HepG2 (cell line): ENCODE results near the gene NMNAT3. TPM values are rescaled to one million over a fixed set of nuclear protein-coding genes. Genes with fewer than 3 reads are reported as not detected.

Experiments used
- ATAC-seq: fragments of 200-7000 bp; cut with Tn5 transposase; 3 replicates; pipeline ENCODE4 v1.9.1; 2020; ENCODE audit warnings: mild to moderate bottlenecking, moderate library complexity
- BruUV-seq: library from RNA; stranded (reverse); fragments of 400-500 nt; replicated peaks from 2 replicates; lab custom pipeline; 2021; lab: Mats Ljungman, UMichigan
- CTCF ChIA-PET: fragments of 300-600 bp; formaldehyde crosslinking; extraction: SDS; loops from one replicate; lab custom pipeline; 2021; ENCODE audit warnings: low total read pairs, inconsistent platforms, low intra/inter-chr PET ratio; lab: Yijun Ruan, JAX
- POLR2A ChIA-PET: fragments of 350-600 bp; sonication (Branson Sonifier 250); formaldehyde crosslinking; loops from one replicate; lab custom pipeline; 2020; ENCODE audit warnings: antibody characterized with exemption, inconsistent platforms; lab: Yijun Ruan, JAX
- DNase-seq: peaks from one replicate; pipeline ENCODE4 v3.0.0-alpha.2; 2015; ENCODE audit warnings: low spot score
- FAIRE-seq: peaks from 3 replicates; lab custom pipeline; 2011; peaks lifted over from hg19 to GRCh38; lab: Jason Lieb, UNC
- H2AFZ ChIP-seq: one replicate; pipeline ENCODE4 v1.6.1; 2011; ENCODE audit warnings: low read length, inconsistent platforms
- H3K27ac ChIP-seq: fragments of 300-600 bp; 3 replicates; pipeline ENCODE4 v1.8.0; 2011; ENCODE audit warnings: mixed run types, mild to moderate bottlenecking, mixed read lengths, low read length, inconsistent platforms; ENCODE audit not compliant: insufficient read depth; ENCODE audit errors: extremely low read length
- H3K27me3 ChIP-seq, 2 experiments: fragments of 200-600 bp in 1 of 2; 2 replicates in 1 of 2; 3 replicates in 1 of 2; pipeline versions ENCODE4 v1.6.0 to v1.8.0; 2011; ENCODE audit warnings: low read length in 2 of 2, mild to moderate bottlenecking in 2 of 2, moderate library complexity in 2 of 2, inconsistent platforms in 1 of 2; ENCODE audit not compliant: insufficient read depth in 2 of 2, control insufficient read depth in 1 of 2
- H3K36me3 ChIP-seq, 2 experiments: fragments of 200-600 bp in 1 of 2; replicated peaks in 1 of 2; 2 replicates in 1 of 2; 3 replicates in 1 of 2; pipeline versions ENCODE4 v1.5.1 to v1.8.0; 2011; ENCODE audit warnings: low read length in 2 of 2, inconsistent platforms in 1 of 2; ENCODE audit not compliant: insufficient read depth in 2 of 2, control insufficient read depth in 1 of 2
- H3K4me1 ChIP-seq: 2 replicates; pipeline ENCODE4 v1.5.1; 2012; ENCODE audit warnings: low read length, inconsistent platforms; ENCODE audit not compliant: insufficient read depth
- H3K4me2 ChIP-seq: 2 replicates; pipeline ENCODE4 v1.6.0; 2011; ENCODE audit warnings: low read depth, low read length, inconsistent platforms
- H3K4me3 ChIP-seq, 3 experiments: fragments of 200-600 bp in 1 of 3; sonication (generic), shearing (Covaris generic) in 1 of 3; replicated peaks in 1 of 3; 2 replicates each; pipeline ENCODE4 v1.5.1; 2011 to 2016; ENCODE audit warnings: low read length in 3 of 3, inconsistent platforms in 2 of 3, low read depth in 2 of 3, mild to moderate bottlenecking in 2 of 3, control low read depth in 1 of 3, mixed read lengths in 1 of 3; ENCODE audit not compliant: insufficient read depth in 1 of 3
- H3K79me2 ChIP-seq: one replicate; pipeline ENCODE4 v1.6.1; 2011; ENCODE audit warnings: low read length, inconsistent platforms; ENCODE audit not compliant: insufficient read depth
- H3K9ac ChIP-seq: 2 replicates; pipeline ENCODE4 v1.6.0; 2011; ENCODE audit warnings: mild to moderate bottlenecking, low read depth, low read length, inconsistent platforms; ENCODE audit not compliant: insufficient read depth
- H3K9me3 ChIP-seq: 2 replicates; pipeline ENCODE4 v1.5.1; 2012; ENCODE audit warnings: mild to moderate bottlenecking, low read length
- H4K20me1 ChIP-seq: 2 replicates; pipeline ENCODE4 v1.6.0; 2011; ENCODE audit warnings: inconsistent platforms, mild to moderate bottlenecking, low read length, moderate library complexity; ENCODE audit not compliant: insufficient read depth
- ARNT ChIP-seq: fragments of 450-650 bp; IDR thresholded peaks from 2 replicates; pipeline ENCODE4 v1.6.1; 2017
- HOXD1 ChIP-seq: sonication (generic); formaldehyde crosslinking; IDR thresholded peaks from 2 replicates; pipeline ENCODE4 v1.5.0; 2020; ENCODE audit warnings: missing genetic modification reagents
- MBNL3 ChIP-seq: fragments of 250-450 bp; sonication (Bioruptor Pico); conservative IDR thresholded peaks from 2 replicates; pipeline ENCODE4 v1.8.0; 2022; ENCODE audit warnings: mild to moderate bottlenecking, inconsistent platforms
- MEIS1 ChIP-seq: sonication (generic); formaldehyde crosslinking; IDR thresholded peaks from 2 replicates; pipeline ENCODE4 v1.9.0; 2021; ENCODE audit warnings: mild to moderate bottlenecking, missing genetic modification reagents, moderate library complexity, borderline replicate concordance
- MXI1 ChIP-seq: IDR thresholded peaks from 3 replicates; pipeline ENCODE4 v1.6.1; 2012; ENCODE audit warnings: low read depth, low read length, inconsistent platforms, borderline replicate concordance
- MZF1 ChIP-seq: sonication (generic); formaldehyde crosslinking; IDR thresholded peaks from 2 replicates; pipeline ENCODE4 v1.8.1; 2023; ENCODE audit warnings: mild to moderate bottlenecking, missing genetic modification reagents, borderline replicate concordance
- PHF5A ChIP-seq: IDR thresholded peaks from one replicate; pipeline ENCODE4 v1.6.1; 2018; ENCODE audit warnings: low read depth, missing genetic modification reagents; ENCODE audit not compliant: unreplicated experiment
- SP5 ChIP-seq: IDR thresholded peaks from 2 replicates; pipeline ENCODE4 v1.6.1; 2016; ENCODE audit warnings: low read depth, borderline replicate concordance
- TAF1 ChIP-seq: sonication (generic); formaldehyde crosslinking; IDR thresholded peaks from 2 replicates; pipeline ENCODE4 v1.4.0; 2020; ENCODE audit warnings: missing genetic modification reagents
- TRIM24 ChIP-seq: sonication (generic); formaldehyde crosslinking; IDR thresholded peaks from 2 replicates; pipeline ENCODE4 v1.8.0; 2022; ENCODE audit warnings: mild to moderate bottlenecking, missing genetic modification reagents
- U2AF1 ChIP-seq: fragments of 200-400 bp; formaldehyde crosslinking; optimal IDR thresholded peaks from 2 replicates; pipeline ENCODE3; 2017; ENCODE audit warnings: mild to moderate bottlenecking, low read depth, low read length
- ZFAT ChIP-seq: sonication (generic); formaldehyde crosslinking; conservative IDR thresholded peaks from 2 replicates; pipeline ENCODE4 v1.8.1; 2023; ENCODE audit warnings: missing genetic modification reagents, inconsistent platforms
- ZIK1 ChIP-seq: sonication (generic); formaldehyde crosslinking; IDR thresholded peaks from 2 replicates; pipeline ENCODE4 v1.5.0; 2020; ENCODE audit warnings: mild to moderate bottlenecking, low read depth, missing genetic modification reagents, borderline replicate concordance
- ZNF33A ChIP-seq: sonication (generic); formaldehyde crosslinking; IDR thresholded peaks from 2 replicates; pipeline ENCODE4 v1.5.1; 2020; ENCODE audit warnings: missing genetic modification reagents, mild to moderate bottlenecking, moderate library complexity, borderline replicate concordance
- ZNF367 ChIP-seq: sonication (generic); formaldehyde crosslinking; IDR thresholded peaks from 2 replicates; pipeline ENCODE4 v1.4.0; 2020; ENCODE audit warnings: missing genetic modification reagents, borderline replicate concordance
- ZNF44 ChIP-seq: sonication (generic); formaldehyde crosslinking; IDR thresholded peaks from 2 replicates; pipeline ENCODE4 v1.5.1; 2020; ENCODE audit warnings: mild to moderate bottlenecking, missing genetic modification reagents
- ZSCAN29 ChIP-seq: sonication (generic); formaldehyde crosslinking; conservative IDR thresholded peaks from 2 replicates; pipeline ENCODE4 v1.4.0; 2020; ENCODE audit warnings: mild to moderate bottlenecking, missing genetic modification reagents
- WGBS: methylation state at CpG from one replicate; pipeline ENCODE4 v1.1.6; 2017; ENCODE audit warnings: low lambda C conversion rate; 5-methylcytosine and 5-hydroxymethylcytosine counted together
- in situ Hi-C: cut with HindIII; loops from 2 replicates; pipeline ENCODE4 v1.10.0; 2017; ENCODE audit warnings: low pct_unique_long_range_greater_than_20kb; ENCODE audit not compliant: extremely low pct_ligation_motif_present
- intact Hi-C: fragments of 100-400 bp; cut with micrococcal nuclease; formaldehyde crosslinking; loops from one replicate; pipeline ENCODE4 v1.10.0; 2022; ENCODE audit not compliant: unreplicated experiment
- polyA plus RNA-seq, 8 experiments: library from polyadenylated mRNA; depleted of rRNA in 3 of 8; stranded (reverse) in 7 of 8; unstranded in 1 of 8; fragments of >200 nt; fragmentation: Illumina TruSeq in 4 of 8; extraction: Trizol in 4 of 8; gene quantifications; 2 replicates each; pipeline versions ENCODE4 v1.2.1 to v1.2.3, GENCODE V29; 2011 to 2016; ENCODE audit warnings: low read depth in 4 of 8, missing spikeins in 1 of 8, mixed read lengths in 1 of 8; ENCODE audit not compliant: insufficient read depth in 1 of 8
- total RNA-seq, 5 experiments: library from RNA; depleted of rRNA; stranded (reverse); fragments of >200 nt; fragmentation: Illumina TruSeq; extraction: Trizol; gene quantifications; 2 replicates each; pipeline ENCODE4 v1.2.3, GENCODE V29; 2016; ENCODE audit warnings: low read depth in 1 of 5
- TF ChIP-seq, protein P1 (sequence below): sonication (generic); formaldehyde crosslinking; IDR thresholded peaks from 2 replicates; pipeline ENCODE4 v1.4.0; 2020; ENCODE audit warnings: mild to moderate bottlenecking, missing genetic modification reagents
- TF ChIP-seq, protein P2 (sequence below): sonication (generic); formaldehyde crosslinking; IDR thresholded peaks from 2 replicates; pipeline ENCODE4 v1.4.0; 2020; ENCODE audit warnings: missing genetic modification reagents
- TF ChIP-seq, protein P3 (sequence below): sonication (generic); formaldehyde crosslinking; IDR thresholded peaks from 2 replicates; pipeline ENCODE4 v1.5.0; 2020; ENCODE audit warnings: mild to moderate bottlenecking, missing genetic modification reagents
- TF ChIP-seq, protein P4 (sequence below): IDR thresholded peaks from 2 replicates; pipeline ENCODE4 v1.6.1; 2016; ENCODE audit warnings: missing compliant biosample characterization, missing genetic modification reagents, borderline replicate concordance

The NMNAT3 gene
- total and polyA plus RNA-seq, 2 of the 13 experiments (the other 11 are each of a cell fraction or from before 2014, with no cell fraction given), result 6.1 to 7.0 TPM

DNA sequence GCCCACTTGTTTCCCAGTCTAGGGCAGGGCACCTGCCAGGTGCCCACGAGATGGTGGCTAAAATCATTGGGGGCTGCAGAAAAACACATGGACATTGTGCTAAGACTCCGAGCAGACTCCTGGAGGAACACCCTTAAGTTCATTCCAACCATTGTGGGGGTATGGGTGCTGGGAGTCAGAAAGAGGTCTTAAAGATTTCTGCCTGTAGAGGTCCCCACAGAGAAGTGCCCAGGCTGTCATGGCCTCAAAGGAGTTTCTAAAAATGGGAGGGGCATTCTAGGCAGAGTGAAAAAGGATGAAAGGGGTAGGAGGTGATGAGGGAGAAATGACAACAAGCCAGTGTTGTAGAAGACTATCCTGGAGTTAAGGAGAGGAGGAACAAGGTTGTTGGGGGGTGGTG, 155.4 kb downstream of the NMNAT3 start (continued):
- TF ChIP-seq, protein P1, sequence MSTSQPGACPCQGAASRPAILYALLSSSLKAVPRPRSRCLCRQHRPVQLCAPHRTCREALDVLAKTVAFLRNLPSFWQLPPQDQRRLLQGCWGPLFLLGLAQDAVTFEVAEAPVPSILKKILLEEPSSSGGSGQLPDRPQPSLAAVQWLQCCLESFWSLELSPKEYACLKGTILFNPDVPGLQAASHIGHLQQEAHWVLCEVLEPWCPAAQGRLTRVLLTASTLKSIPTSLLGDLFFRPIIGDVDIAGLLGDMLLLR (CRISPR knock-in tag), result no peak
- no peak for TF ChIP-seq ZNF33A
- TF ChIP-seq, protein P2, sequence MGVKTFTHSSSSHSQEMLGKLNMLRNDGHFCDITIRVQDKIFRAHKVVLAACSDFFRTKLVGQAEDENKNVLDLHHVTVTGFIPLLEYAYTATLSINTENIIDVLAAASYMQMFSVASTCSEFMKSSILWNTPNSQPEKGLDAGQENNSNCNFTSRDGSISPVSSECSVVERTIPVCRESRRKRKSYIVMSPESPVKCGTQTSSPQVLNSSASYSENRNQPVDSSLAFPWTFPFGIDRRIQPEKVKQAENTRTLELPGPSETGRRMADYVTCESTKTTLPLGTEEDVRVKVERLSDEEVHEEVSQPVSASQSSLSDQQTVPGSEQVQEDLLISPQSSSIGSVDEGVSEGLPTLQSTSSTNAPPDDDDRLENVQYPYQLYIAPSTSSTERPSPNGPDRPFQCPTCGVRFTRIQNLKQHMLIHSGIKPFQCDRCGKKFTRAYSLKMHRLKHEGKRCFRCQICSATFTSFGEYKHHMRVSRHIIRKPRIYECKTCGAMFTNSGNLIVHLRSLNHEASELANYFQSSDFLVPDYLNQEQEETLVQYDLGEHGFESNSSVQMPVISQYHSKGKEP (CRISPR knock-in tag), result no peak

DNA sequence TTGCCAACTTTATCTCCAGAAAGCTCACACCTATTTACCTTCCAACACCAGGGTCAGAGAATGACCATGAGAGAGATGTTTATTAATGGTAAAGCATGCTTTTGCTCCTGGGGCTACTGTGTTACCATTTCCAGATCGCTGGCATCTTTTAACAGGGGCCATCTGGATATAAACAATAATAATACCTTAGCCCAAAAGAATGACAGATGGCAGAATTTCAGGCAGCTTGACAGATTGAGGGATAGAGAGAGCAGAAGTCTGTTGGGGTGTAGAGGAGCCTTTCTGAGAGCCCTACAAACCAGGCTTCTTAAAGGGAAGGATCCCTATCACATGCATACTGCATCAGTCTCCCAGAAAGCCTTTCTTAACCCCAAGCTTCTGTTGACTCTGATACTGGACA, 156.0 kb downstream of the NMNAT3 start:
- Histone ChIP-seq H3K4me1 (no peaks in the 10 kb centered on the region), H3K4me3 (no peak overlapping the region), H3K9ac (no peak overlapping the region), H3K27ac (no peak overlapping the region), H3K4me2 (no peak overlapping the region), H3K36me3 (no peaks in the 10 kb centered on the region), H3K9me3 (no peaks in the 10 kb centered on the region), H3K27me3 (no peaks in the 10 kb centered on the region), H3K79me2 (no peaks in the 10 kb centered on the region), H4K20me1 (no peaks in the 10 kb centered on the region), H2AFZ (no peak overlapping the region)
- DNase-seq, result no peak
- POLR2A ChIA-PET, result no interaction called here
- 44% methylated on average over 1 of the region's 1 CpG for WGBS
- BruUV-seq, result no TSS peak
- no peak for ATAC-seq
- intact Hi-C loops, result no loop called here
- FAIRE-seq, result no peak
- in situ Hi-C loops, result no loop called here
- CTCF ChIA-PET, result no interaction called here
- TF ChIP-seq TRIM24 (no peak), ZIK1 (CRISPR knock-in tag) (no peak), MXI1 (no peak), MZF1 (no peak), ZFAT (CRISPR knock-in tag) (no peak), ZSCAN29 (CRISPR knock-in tag) (no peak), MBNL3 (CRISPR knock-in tag) (no peak), ZNF44 (CRISPR knock-in tag) (no peak), U2AF1 (no peak), TAF1 (CRISPR knock-in tag) (no peak), PHF5A (CRISPR knock-in tag) (no peak), HOXD1 (CRISPR knock-in tag) (no peak), ARNT (no peak), MEIS1 (no peak), SP5 (CRISPR knock-in tag) (no peak), ZNF367 (CRISPR knock-in tag) (no peak)
- TF ChIP-seq, protein P3, sequence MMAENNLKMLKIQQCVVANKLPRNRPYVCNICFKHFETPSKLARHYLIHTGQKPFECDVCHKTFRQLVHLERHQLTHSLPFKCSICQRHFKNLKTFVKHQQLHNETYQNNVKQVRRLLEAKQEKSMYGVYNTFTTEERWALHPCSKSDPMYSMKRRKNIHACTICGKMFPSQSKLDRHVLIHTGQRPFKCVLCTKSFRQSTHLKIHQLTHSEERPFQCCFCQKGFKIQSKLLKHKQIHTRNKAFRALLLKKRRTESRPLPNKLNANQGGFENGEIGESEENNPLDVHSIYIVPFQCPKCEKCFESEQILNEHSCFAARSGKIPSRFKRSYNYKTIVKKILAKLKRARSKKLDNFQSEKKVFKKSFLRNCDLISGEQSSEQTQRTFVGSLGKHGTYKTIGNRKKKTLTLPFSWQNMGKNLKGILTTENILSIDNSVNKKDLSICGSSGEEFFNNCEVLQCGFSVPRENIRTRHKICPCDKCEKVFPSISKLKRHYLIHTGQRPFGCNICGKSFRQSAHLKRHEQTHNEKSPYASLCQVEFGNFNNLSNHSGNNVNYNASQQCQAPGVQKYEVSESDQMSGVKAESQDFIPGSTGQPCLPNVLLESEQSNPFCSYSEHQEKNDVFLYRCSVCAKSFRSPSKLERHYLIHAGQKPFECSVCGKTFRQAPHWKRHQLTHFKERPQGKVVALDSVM (CRISPR knock-in tag), result no peak
- TF ChIP-seq, protein P4, sequence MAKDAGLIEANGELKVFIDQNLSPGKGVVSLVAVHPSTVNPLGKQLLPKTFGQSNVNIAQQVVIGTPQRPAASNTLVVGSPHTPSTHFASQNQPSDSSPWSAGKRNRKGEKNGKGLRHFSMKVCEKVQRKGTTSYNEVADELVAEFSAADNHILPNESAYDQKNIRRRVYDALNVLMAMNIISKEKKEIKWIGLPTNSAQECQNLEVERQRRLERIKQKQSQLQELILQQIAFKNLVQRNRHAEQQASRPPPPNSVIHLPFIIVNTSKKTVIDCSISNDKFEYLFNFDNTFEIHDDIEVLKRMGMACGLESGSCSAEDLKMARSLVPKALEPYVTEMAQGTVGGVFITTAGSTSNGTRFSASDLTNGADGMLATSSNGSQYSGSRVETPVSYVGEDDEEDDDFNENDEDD (CRISPR knock-in tag), result no peak
